Amniotic epithelial cell (primary cell): Measurements from ENCODE around the gene PRKG1.
"Not testable (repeated sequence)": the region's sequence is repeated elsewhere in the genome, so short reads cannot be mapped to it uniquely, and the experiment has no call there.

ENCODE experiments used
- DNase-seq: peaks from one replicate; pipeline ENCODE4 v3.0.0-alpha.2; 2010; ENCODE audit warnings: low read depth

Gene PRKG1

GRCh38 chr10:51117053-51117660 lies 42.9 kb downstream of the PRKG1 start:
- peak; percentile 75 for DNase-seq

GRCh38 chr10:51117794-51118193 lies 43.5 kb downstream of the PRKG1 start:
- no peak for DNase-seq

GRCh38 chr10:51119441-51119840 lies 45.2 kb downstream of the PRKG1 start:
- no peak for DNase-seq

- no peak for DNase-seq
Observed at GRCh38 chr10:51121861-51122260, 47.6 kb downstream of the PRKG1 start.

- no peak for DNase-seq
Observed at GRCh38 chr10:51124852-51125251, 50.6 kb downstream of the PRKG1 start.

GRCh38 chr10:51125518-51125917 lies 51.2 kb downstream of the PRKG1 start:
- no peak for DNase-seq

- DNase-seq: no peak
Observed at GRCh38 chr10:51129946-51130544, 55.8 kb downstream of the PRKG1 start.

GRCh38 chr10:51137756-51138529 lies 63.7 kb downstream of the PRKG1 start:
- DNase-seq: peak; percentile 79

- peak; percentile 7 for DNase-seq
Observed at GRCh38 chr10:51139176-51139575, 64.9 kb downstream of the PRKG1 start.

GRCh38 chr10:51141010-51141409 lies 66.7 kb downstream of the PRKG1 start:
- DNase-seq: no peak

- DNase-seq: no peak
Observed at GRCh38 chr10:51144161-51144781, 70.0 kb downstream of the PRKG1 start.

- no peak for DNase-seq
Observed at GRCh38 chr10:51145375-51145774, 71.1 kb downstream of the PRKG1 start.

GRCh38 chr10:51147644-51148399 lies 73.5 kb downstream of the PRKG1 start:
- peak; percentile 54 for DNase-seq

GRCh38 chr10:51156926-51157325 lies 82.6 kb downstream of the PRKG1 start:
- peak; percentile 15 for DNase-seq

GRCh38 chr10:51158832-51159231 lies 84.5 kb downstream of the PRKG1 start:
- DNase-seq: no peak

- DNase-seq: peak; percentile 71
Observed at GRCh38 chr10:51159841-51160240, 85.6 kb downstream of the PRKG1 start.

GRCh38 chr10:51162002-51162401 lies 87.7 kb downstream of the PRKG1 start:
- peak; percentile 55 for DNase-seq

- DNase-seq: not testable (repeated sequence)
Observed at GRCh38 chr10:51163380-51164049, 89.2 kb downstream of the PRKG1 start.

GRCh38 chr10:51168086-51168815 lies 94.0 kb downstream of the PRKG1 start:
- no peak for DNase-seq

- DNase-seq: no peak
Observed at GRCh38 chr10:51169111-51169510, 94.8 kb downstream of the PRKG1 start.
